Loucy (cell line): ENCODE results near the gene ZC3H18.

Experiments used
- H2AFZ ChIP-seq: fragments of 200-600 bp; sonication (generic); 2 replicates; pipeline ENCODE4 v1.6.0; 2016; ENCODE audit warnings: antibody characterized with exemption, mild to moderate bottlenecking, low read length, moderate library complexity
- H3F3A ChIP-seq: fragments of 200-600 bp; 2 replicates; pipeline ENCODE4 v1.6.0; 2016; ENCODE audit warnings: antibody characterized with exemption, low read depth, mild to moderate bottlenecking
- H3K27me3 ChIP-seq: fragments of 200-600 bp; sonication (generic); 2 replicates; pipeline ENCODE4 v1.6.1; 2014; ENCODE audit warnings: low read length, mild to moderate bottlenecking; ENCODE audit not compliant: insufficient read depth, poor library complexity, severe bottlenecking
- H3K36me3 ChIP-seq: fragments of 200-600 bp; sonication (generic); 2 replicates; pipeline ENCODE4 v1.6.1; 2016; ENCODE audit warnings: low read length; ENCODE audit not compliant: insufficient read depth
- H3K4me1 ChIP-seq: fragments of 200-600 bp; sonication (generic); 2 replicates; pipeline ENCODE4 v1.5.1; 2014; ENCODE audit warnings: low read length, mild to moderate bottlenecking; ENCODE audit not compliant: insufficient read depth, poor library complexity, severe bottlenecking
- H3K4me2 ChIP-seq: fragments of 200-600 bp; sonication (generic); 2 replicates; pipeline ENCODE4 v1.6.0; 2014; ENCODE audit warnings: antibody characterized with exemption, low read length, low read depth, mild to moderate bottlenecking; ENCODE audit not compliant: poor library complexity, severe bottlenecking
- H3K4me3 ChIP-seq: fragments of 200-600 bp; sonication (generic); 2 replicates; pipeline ENCODE4 v1.5.1; 2014; ENCODE audit warnings: low read length, mild to moderate bottlenecking, mixed read lengths; ENCODE audit not compliant: poor library complexity, severe bottlenecking
- H3K79me2 ChIP-seq: fragments of 200-600 bp; sonication (generic); 2 replicates; pipeline ENCODE4 v1.6.1; 2014; ENCODE audit warnings: low read length; ENCODE audit not compliant: insufficient read depth
- H3K9ac ChIP-seq: fragments of 200-600 bp; sonication (generic); 2 replicates; pipeline ENCODE4 v1.6.0; 2014; ENCODE audit warnings: mild to moderate bottlenecking, low read depth, low read length, moderate library complexity; ENCODE audit not compliant: poor library complexity, severe bottlenecking
- H3K9me2 ChIP-seq: fragments of 200-600 bp; sonication (generic); replicated peaks from 2 replicates; pipeline ENCODE4 v1.6.1; 2016; ENCODE audit warnings: low read depth, low read length, mixed read lengths
- H3K9me3 ChIP-seq: fragments of 200-600 bp; sonication (generic); 2 replicates; pipeline ENCODE4 v1.6.1; 2014; ENCODE audit warnings: mild to moderate bottlenecking, antibody characterized with exemption, low read length, low read depth; ENCODE audit not compliant: insufficient read depth
- H4K20me1 ChIP-seq: fragments of 200-600 bp; sonication (generic); 2 replicates; pipeline ENCODE4 v1.6.0; 2014; ENCODE audit warnings: antibody characterized with exemption, low read length, mild to moderate bottlenecking; ENCODE audit not compliant: insufficient read depth, poor library complexity, severe bottlenecking
- EZH2phosphoT487 ChIP-seq: fragments of 200-600 bp; IDR thresholded peaks from 2 replicates; pipeline ENCODE4 v1.6.1; 2018; ENCODE audit warnings: antibody characterized with exemption, mild to moderate bottlenecking, moderate library complexity, borderline replicate concordance
- TF ChIP-seq, protein P1 (sequence below): fragments of 200-600 bp; sonication (generic); conservative IDR thresholded peaks from 2 replicates; pipeline ENCODE4 v1.5.1; 2014; ENCODE audit warnings: mild to moderate bottlenecking, antibody characterized with exemption, low read length

Gene ZC3H18

DNA sequence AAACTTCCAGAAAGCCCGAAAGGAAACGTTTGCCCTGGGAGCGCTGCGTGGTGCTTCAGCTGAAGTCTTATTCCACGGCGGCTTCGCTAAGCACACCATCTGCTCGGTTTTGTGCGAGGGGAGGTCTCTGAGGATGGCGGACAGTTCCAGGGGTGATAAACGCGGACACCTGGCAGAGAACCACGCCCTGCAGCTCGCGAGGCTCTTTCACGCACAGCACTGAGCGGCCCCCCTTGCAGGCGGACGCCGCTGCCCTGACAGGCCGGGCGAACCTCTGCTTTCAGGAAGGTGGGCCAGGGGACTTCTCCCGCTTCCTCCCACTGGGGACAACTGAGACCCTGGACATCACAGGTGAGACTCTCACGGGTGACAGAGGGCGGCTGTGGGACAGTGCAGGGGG is 89.0 kb downstream of the ZC3H18 start:
- Histone ChIP-seq H3K4me3 (no peak overlapping the region), H3K4me2 (no peak overlapping the region), H3K9me3 (no peaks in the 10 kb centered on the region), H3K4me1 (no peaks in the 10 kb centered on the region), H3F3A (no peaks in the 10 kb centered on the region), H3K27me3 (no peaks in the 10 kb centered on the region), H3K9ac (no peak overlapping the region), H4K20me1 (no peaks in the 10 kb centered on the region), H3K79me2 (peaks cover 34% of the 10 kb centered on the region; the same call in 1 of the 2 replicates), H2AFZ (no peak overlapping the region), H3K9me2 (no peaks in the 10 kb centered on the region), H3K36me3 (no peaks in the 10 kb centered on the region; the same call in 1 of the 2 replicates)
- no peak for TF ChIP-seq EZH2phosphoT487
- TF ChIP-seq, protein P1, sequence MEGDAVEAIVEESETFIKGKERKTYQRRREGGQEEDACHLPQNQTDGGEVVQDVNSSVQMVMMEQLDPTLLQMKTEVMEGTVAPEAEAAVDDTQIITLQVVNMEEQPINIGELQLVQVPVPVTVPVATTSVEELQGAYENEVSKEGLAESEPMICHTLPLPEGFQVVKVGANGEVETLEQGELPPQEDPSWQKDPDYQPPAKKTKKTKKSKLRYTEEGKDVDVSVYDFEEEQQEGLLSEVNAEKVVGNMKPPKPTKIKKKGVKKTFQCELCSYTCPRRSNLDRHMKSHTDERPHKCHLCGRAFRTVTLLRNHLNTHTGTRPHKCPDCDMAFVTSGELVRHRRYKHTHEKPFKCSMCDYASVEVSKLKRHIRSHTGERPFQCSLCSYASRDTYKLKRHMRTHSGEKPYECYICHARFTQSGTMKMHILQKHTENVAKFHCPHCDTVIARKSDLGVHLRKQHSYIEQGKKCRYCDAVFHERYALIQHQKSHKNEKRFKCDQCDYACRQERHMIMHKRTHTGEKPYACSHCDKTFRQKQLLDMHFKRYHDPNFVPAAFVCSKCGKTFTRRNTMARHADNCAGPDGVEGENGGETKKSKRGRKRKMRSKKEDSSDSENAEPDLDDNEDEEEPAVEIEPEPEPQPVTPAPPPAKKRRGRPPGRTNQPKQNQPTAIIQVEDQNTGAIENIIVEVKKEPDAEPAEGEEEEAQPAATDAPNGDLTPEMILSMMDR: no peak

DNA sequence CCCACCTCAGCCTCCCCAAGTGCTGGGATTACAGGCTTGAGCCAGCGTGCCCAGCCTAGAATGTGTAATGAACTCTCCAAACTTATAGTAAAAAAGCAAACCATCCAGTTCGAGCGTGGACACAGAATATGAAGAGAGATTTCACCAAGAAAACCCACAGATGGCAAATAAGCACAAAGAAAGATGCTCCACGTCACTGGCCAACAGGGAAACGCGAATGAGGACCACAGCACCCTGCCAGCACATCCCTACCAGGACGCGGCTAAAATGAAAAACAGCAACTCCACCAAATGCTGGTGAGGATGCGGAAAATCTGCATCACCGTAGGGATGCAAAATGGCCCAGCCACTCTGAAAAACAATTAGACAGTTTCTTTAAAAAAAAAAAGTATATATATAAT is 91.3 kb downstream of the ZC3H18 start:
- Histone ChIP-seq H2AFZ (no peak overlapping the region), H3K4me2 (peak overlapping the region; percentile 75), H3F3A (no peaks in the 10 kb centered on the region), H3K36me3 (no peaks in the 10 kb centered on the region), H3K79me2 (peaks cover 34% of the 10 kb centered on the region; the same call in 1 of the 2 replicates), H3K27me3 (no peaks in the 10 kb centered on the region), H3K4me3 (peak overlapping the region; percentile 48), H4K20me1 (no peaks in the 10 kb centered on the region), H3K9ac (no peak overlapping the region), H3K9me3 (no peaks in the 10 kb centered on the region), H3K4me1 (no peaks in the 10 kb centered on the region), H3K9me2 (no peaks in the 10 kb centered on the region)
- TF ChIP-seq EZH2phosphoT487: no peak
- TF ChIP-seq, protein P1: no peak

DNA sequence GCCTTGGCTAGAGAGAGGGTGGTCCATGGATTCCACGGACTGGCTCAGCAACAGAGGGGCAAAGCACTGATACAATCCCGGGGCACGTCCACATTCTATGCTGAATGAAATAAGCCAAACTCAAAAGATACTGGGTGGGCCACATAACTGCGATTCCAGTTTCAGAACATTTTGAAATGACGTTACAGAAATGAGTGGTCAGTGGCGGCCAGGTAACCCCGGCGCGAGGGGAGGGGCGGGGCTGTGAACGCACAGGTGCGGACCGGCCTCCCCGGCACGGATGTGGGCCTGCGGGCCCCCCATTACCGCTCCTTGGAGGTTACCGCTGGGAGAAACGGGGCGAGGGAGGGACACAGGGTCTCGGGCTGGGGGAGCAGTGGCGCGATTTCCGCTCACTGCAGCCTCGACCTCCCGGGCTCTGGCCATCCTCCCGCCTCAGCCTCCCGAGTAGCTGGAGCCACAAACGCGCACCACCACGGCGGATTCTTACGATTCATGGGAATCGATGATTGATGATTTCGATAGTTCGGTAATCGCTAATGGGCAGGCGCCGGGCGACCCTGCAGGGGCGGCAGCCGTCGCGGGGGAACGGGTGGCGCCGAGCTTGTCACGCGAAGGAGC is 92.1 kb downstream of the ZC3H18 start:
- Histone ChIP-seq H3K4me3 (peak overlapping the region; percentile 84), H3K9me2 (no peaks in the 10 kb centered on the region), H2AFZ (peak overlapping the region; percentile 70; the same call in 1 of the 2 replicates), H3K27me3 (no peaks in the 10 kb centered on the region), H3K79me2 (peaks cover 34% of the 10 kb centered on the region; the same call in 1 of the 2 replicates), H3F3A (no peaks in the 10 kb centered on the region), H3K9me3 (no peaks in the 10 kb centered on the region), H4K20me1 (no peaks in the 10 kb centered on the region), H3K9ac (peak overlapping the region; percentile 90), H3K36me3 (no peaks in the 10 kb centered on the region), H3K4me2 (peak overlapping the region; percentile 75), H3K4me1 (no peaks in the 10 kb centered on the region)
- TF ChIP-seq, protein P1: no peak
- TF ChIP-seq EZH2phosphoT487: no peak
